CD4-positive, alpha-beta T cell treated with Interleukin-10 for 1 hour (primary cell): ENCODE results near the gene CRACR2A.

Experiments
- DNase-seq: peaks from one replicate; pipeline ENCODE4 v3.0.0-alpha.2; 2020

CRACR2A gene

DNA sequence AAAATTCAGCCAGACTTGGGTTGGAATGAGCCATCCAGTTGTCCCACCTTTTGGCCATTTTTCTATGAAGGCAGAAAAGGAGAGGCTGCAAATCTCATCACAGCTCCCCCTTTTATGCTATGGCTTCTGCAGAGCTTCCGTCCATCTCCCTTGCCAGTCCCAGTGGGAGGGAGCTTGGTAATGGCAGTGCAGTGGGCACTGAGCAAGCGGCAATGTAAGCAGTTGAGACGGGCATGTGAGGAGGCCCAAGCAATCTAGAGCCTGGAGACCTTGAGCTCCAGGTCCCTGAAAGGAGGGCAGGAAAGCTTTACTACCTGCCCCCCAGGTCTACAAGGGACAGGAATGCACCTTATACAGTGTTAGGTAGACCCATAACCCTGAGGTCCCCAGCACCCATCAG, 73.1 kb downstream of the CRACR2A start:
- DNase-seq: no peak

DNA sequence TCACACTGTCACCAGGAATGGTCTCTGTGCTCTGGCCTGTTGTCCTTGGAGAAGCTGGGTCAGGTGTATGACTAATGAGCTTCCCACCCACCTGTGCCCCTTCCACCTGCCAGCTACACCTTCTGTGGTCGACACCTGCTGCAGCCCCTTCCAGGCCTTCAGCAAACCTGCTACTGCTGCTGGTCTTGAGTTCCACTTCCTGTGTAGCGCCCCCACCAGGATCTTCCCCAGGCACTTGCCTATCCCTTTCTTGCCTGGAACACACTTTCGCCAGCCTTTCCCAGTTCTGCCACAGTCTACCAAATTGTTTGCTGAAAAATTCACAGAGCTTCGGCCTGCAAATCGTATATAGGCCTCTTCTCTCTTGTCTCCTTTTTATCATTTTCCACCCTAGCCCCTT, 75.3 kb downstream of the CRACR2A start:
- no peak for DNase-seq

GRCh38 chr12:3673981-3674708, 78.8 kb downstream of the CRACR2A start:
- no peak for DNase-seq

- no peak for DNase-seq
Observed at GRCh38 chr12:3672113-3672509, 80.8 kb downstream of the CRACR2A start.

- DNase-seq: no peak
Observed at GRCh38 chr12:3671330-3672112, 81.4 kb downstream of the CRACR2A start.

DNA sequence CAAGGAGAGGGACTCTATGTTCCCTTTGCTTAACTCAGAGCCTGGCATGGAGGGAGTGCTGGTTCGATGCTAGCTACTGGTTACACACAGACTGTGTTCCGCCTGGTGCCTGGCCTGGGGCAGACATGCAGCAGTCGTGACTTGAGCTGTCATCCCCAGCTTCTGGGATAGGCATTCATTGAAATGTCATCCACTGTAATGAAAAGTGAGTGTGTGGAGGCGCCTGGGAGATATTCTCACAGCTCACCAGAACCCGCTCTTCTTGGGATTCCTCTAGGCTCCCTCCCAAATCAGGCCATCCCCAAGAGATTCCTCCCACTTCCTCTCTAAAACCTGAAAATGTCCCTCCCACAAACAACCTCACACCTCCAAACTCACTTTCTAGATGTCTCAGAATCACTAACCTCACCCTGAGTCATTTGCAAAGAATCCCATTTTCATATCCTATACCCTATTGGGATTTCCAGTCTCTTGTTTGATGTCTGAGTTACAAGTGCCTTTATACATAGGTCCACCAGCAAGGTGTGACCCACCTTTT, 82.8 kb downstream of the CRACR2A start:
- no peak for DNase-seq

DNA sequence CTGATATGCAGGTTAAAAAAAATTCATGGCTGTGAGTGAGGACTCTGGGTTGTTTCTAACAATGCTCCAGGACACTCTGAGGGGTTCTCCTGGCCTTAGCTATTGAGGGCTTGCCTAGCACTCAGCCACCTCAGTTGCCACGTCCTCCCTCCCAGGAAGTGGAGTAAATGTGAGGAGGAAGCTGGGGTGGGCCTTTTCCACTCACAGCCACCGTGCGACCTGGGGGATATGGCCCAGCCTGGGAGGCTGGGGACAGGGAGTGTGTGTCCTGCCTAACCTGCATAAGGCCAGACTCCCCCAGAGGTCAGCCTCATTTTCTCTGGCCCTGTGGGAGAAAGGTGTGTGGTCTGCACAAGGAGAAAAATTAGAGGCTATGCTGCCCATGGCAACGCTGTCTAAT, 83.3 kb downstream of the CRACR2A start:
- DNase-seq: no peak

DNA sequence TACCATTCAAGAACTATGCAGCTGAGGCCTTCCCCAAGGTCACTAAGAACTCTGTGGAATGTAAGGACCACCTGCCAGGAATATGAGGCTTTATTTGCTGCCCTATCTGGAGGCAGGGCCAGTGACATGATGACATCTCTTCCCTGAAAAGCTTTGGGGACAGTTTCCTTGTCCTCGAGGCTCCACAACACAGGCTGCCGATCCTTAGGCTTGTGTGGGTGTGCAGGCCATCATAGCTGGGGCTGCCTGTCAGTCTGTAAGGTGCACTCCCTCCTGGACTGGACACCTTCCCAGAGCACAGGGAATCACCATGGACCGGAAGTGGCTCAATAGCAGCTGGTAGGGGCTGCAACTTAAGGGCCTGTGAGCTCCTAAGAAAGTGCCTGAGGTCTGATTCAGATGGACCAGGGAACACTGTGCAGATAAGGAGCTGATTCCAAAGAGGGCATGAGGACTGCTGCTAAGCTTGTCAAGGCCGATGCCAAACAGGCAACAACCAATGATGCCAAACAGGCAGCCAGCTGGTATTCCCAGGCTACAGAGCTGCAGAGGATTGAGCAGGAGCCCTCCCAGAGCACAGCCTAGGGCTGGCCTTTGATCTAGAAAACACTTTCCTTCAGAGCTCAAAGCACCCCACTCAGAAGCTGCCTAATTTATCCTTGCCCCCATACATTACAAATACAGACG, 84.3 kb downstream of the CRACR2A start:
- DNase-seq: no peak

GRCh38 chr12:3667485-3667884, 85.4 kb downstream of the CRACR2A start:
- DNase-seq: no peak

DNA sequence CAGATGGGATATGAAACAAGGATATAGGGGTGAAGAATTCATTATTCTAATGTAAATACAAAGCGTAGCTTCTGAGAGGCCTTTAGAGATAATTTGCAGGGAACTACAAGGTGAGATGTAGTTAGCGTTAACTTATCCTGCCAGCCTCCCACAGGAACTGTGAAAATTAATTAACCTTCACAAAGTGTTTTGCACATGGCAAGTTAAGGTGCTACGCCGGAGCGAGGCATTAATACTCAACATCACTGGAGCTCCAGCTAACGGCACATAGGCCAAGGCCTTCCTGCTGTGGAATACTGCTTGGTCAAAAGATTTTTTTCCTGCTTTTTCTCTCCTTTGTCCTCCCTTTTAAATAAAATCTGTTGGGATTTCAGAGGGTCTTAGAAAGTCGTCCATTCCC, 86.5 kb downstream of the CRACR2A start:
- no peak for DNase-seq

- no peak for DNase-seq
Observed at GRCh38 chr12:3662521-3662921, 90.4 kb downstream of the CRACR2A start.

GRCh38 chr12:3661028-3661427, 91.9 kb downstream of the CRACR2A start:
- DNase-seq: no peak

- DNase-seq: peak; percentile 6
Observed at GRCh38 chr12:3658327-3659163, 94.4 kb downstream of the CRACR2A start.

DNA sequence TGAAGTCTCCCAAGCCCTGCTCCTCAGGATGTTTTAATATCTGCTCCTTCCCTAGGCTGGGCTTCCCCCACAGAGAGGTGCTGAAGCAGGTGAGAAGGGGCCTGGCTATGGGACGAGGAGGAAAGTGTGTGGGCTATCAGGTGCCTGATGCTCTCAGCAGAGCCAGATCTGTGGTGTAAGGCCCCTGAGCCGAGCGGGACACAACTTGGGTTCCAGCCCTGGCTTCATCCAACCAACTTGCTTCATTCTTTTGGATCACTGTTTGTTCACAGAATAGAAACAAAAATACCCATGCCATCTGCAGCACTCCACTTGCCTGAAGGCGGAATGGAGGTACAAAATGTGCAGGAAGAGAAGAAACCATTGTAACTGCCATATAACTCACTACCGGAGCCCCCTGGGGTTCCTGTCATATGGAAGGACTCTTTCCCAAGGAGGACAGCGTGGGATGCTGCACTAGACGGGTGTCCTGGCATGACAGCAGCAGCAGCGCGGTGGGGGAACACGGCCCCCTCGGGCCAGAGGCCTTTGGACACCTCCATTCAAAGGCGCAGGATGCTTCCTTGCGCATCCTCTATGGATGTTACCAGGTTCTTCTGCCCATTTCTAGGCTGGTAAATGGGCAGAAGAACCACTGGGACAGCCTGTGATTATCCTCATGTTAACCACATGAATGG, 95.8 kb downstream of the CRACR2A start:
- DNase-seq: no peak

DNA sequence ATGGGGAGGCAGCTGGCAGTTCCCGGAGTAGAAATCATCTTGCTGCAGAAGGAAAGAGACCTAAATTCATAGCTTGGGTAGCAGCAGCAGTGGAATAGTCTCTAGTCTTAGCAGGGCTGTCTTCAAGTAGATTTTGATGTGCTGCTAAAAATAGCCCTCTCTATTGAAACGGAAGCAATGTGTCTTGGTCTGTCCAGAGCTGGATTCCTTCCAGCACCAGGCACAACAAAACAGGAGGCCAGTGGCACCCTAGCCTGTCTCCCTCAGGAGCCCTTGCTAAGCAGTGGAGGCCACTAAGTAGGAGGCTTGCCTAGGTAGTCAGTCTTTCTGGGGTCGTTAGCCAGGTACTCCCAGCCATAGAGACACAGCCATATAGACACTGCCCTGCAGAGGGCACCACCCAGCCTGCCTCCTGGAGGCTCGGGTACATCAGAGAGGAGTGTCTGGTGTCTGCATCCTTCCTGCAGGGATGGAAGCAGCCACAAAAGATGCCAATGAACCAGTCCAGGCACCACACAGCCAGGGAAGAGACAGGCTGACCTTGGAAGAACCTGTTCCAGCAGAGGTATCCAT, 97.5 kb downstream of the CRACR2A start:
- DNase-seq: peak; percentile 12

GRCh38 chr12:3651585-3652424, 101.1 kb downstream of the CRACR2A start:
- no peak for DNase-seq

DNA sequence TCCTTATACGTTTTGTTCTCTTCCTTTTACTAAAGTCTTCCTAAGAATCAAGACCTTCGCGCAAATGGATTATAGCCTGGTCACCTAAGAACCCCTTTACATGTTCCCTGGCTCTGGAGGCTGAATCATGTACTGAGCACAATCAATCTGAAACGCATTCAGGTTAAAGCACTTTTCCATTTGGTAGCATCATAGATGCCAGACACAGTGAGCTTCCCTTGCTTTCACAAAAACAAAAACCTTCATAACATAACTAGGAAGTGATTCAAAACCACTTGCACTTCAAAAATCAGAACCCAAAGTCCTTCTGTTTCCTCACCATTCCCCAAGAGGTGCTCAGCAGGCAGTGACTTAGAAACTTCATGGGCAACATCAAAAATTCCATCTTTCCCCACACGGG, 105.4 kb downstream of the CRACR2A start:
- no peak for DNase-seq

- no peak for DNase-seq
Observed at GRCh38 chr12:3646561-3647241, 106.2 kb downstream of the CRACR2A start.

GRCh38 chr12:3645091-3645490, 107.8 kb downstream of the CRACR2A start:
- DNase-seq: no peak

DNA sequence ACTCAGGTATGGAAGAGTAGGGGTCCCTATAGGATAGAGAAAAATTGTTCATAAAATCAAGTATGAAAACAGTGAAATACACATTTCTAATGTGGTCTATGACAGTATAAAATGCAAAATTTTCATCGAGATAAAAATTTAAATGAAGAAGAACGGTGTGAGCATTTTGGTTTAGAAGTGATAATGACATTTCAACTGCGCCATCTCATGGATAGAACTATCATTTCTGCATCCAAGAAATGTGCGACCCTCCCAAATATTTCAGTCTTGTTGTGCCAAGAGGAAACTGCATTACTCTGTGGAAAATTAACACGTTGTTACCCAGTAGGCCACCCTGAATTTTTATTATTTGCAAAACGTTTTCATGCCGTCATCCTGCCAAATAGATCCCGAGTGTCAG, 108.8 kb downstream of the CRACR2A start:
- no peak for DNase-seq
